Activated CD8-positive, alpha-beta T cell treated with anti-CD3 and anti-CD28 coated beads for 36 hours (primary cell): ENCODE results near the gene TCF7L1. TPM values are rescaled to one million over a fixed set of nuclear protein-coding genes. Genes with fewer than 3 reads are reported as not detected.

Experiments
- ATAC-seq: fragments of 200-7000 bp; cut with Tn5 transposase; one replicate; pipeline ENCODE4 v1.10.0; 2021; ENCODE audit warnings: mild to moderate bottlenecking, moderate library complexity
- CTCF ChIA-PET: fragments of 350-600 bp; sonication (Branson Sonifier 250); formaldehyde crosslinking; loops from one replicate; lab custom pipeline; 2021; ENCODE audit warnings: antibody characterized with exemption; lab: Charles Lee
- POLR2A ChIA-PET: fragments of 350-600 bp; sonication (Branson Sonifier 250); formaldehyde crosslinking; loops from one replicate; lab custom pipeline; 2021; ENCODE audit warnings: antibody characterized with exemption; lab: Charles Lee
- DNase-seq: peaks from one replicate; pipeline ENCODE4 v3.0.0-alpha.2; 2020
- H3K27ac Mint-ChIP-seq: one replicate; pipeline ENCODE4 v1.8.0; 2021; ENCODE audit warnings: mild to moderate bottlenecking, mixed read lengths
- H3K27me3 Mint-ChIP-seq: one replicate; pipeline ENCODE4 v1.8.0; 2021; ENCODE audit warnings: mixed read lengths
- H3K36me3 Mint-ChIP-seq: one replicate; pipeline ENCODE4 v1.8.0; 2021; ENCODE audit warnings: low read depth, mixed read lengths
- H3K4me1 Mint-ChIP-seq: one replicate; pipeline ENCODE4 v1.8.0; 2021; ENCODE audit warnings: low read depth, mixed read lengths
- H3K4me3 Mint-ChIP-seq: one replicate; pipeline ENCODE4 v1.8.0; 2021; ENCODE audit warnings: mild to moderate bottlenecking, moderate library complexity, mixed read lengths
- H3K9me3 Mint-ChIP-seq: one replicate; pipeline ENCODE4 v1.8.0; 2021; ENCODE audit warnings: mixed read lengths
- CTCF ChIP-seq: fragments of 200-600 bp; IDR thresholded peaks from one replicate; pipeline ENCODE4 v1.8.0; 2022; ENCODE audit warnings: antibody characterized with exemption, mild to moderate bottlenecking
- intact Hi-C: fragments of 100-400 bp; cut with micrococcal nuclease; formaldehyde crosslinking; loops from one replicate; pipeline ENCODE4 v1.10.0; 2022
- total RNA-seq, 2 experiments: library from RNA; stranded (reverse); gene quantifications; one replicate each; pipeline ENCODE4 v1.2.3, GENCODE V29; 2021

TCF7L1 gene
- total RNA-seq, 2 experiments from 2014 or later, result not detected

GRCh38 chr2:85177031-85177824 is 44.0 kb downstream of the TCF7L1 start:
- no peak for ATAC-seq
- intact Hi-C loops, result no loop called here
- CTCF ChIA-PET, result interaction anchor here (0.7 kb wide), 1 partner anchor 23 kb away, joined by 3 read pairs; no protein-coding TSS in a partner anchor
- Mint-ChIP-seq H3K4me3 (no peak overlapping the region), H3K4me1 (no peaks in the 10 kb centered on the region), H3K36me3 (no peaks in the 10 kb centered on the region), H3K9me3 (no peaks in the 10 kb centered on the region), H3K27ac (no peak overlapping the region), H3K27me3 (no peaks in the 10 kb centered on the region)
- DNase-seq, result no peak
- TF ChIP-seq CTCF, result no peak
- POLR2A ChIA-PET, result no interaction called here

- CTCF ChIA-PET, result interaction anchor here (0.9 to 1.2 kb wide), 2 partner anchors 112 to 122 kb away, joined by 5 read pairs; no protein-coding TSS in a partner anchor
- no peak overlapping the region for H3K4me3 Mint-ChIP-seq
- intact Hi-C loops, result no loop called here
- DNase-seq (no peak), ATAC-seq (no peak)
- no peaks in the 10 kb centered on the region for H3K27me3 Mint-ChIP-seq
- no peak overlapping the region for H3K27ac Mint-ChIP-seq
- no peaks in the 10 kb centered on the region for H3K4me1 Mint-ChIP-seq
- no peak for TF ChIP-seq CTCF
- no peaks in the 10 kb centered on the region for H3K9me3 Mint-ChIP-seq
- no peaks in the 10 kb centered on the region for H3K36me3 Mint-ChIP-seq
- POLR2A ChIA-PET, result no interaction called here
These were observed 45.0 kb downstream of the TCF7L1 start for GRCh38 chr2:85178154-85178553.

GRCh38 chr2:85178980-85179411 is 45.8 kb downstream of the TCF7L1 start:
- intact Hi-C loops, result no loop called here
- DNase-seq (no peak), ATAC-seq (no peak)
- Mint-ChIP-seq H3K4me3 (no peak overlapping the region), H3K36me3 (no peaks in the 10 kb centered on the region), H3K9me3 (no peaks in the 10 kb centered on the region), H3K4me1 (no peaks in the 10 kb centered on the region), H3K27me3 (no peaks in the 10 kb centered on the region), H3K27ac (no peak overlapping the region)
- ChIA-PET POLR2A (no interaction called here), CTCF (interaction anchor here (1.2 to 2.8 kb wide), 2 partner anchors 8 to 121 kb away, joined by 5 to 8 read pairs; no protein-coding TSS in a partner anchor)
- TF ChIP-seq CTCF, result no peak

- H3K36me3 Mint-ChIP-seq, result no peaks in the 10 kb centered on the region
These were observed 46.3 kb downstream of the TCF7L1 start for GRCh38 chr2:85179541-85179940.

More at GRCh38 chr2:85179541-85179940, 46.3 kb downstream of the TCF7L1 start:
- intact Hi-C loops, result no loop called here
- ChIA-PET POLR2A (interaction anchor here (0.6 kb wide), 1 partner anchor 359 kb away, joined by 3 read pairs; no protein-coding TSS in a partner anchor), CTCF (interaction anchor here (2.8 kb wide), 1 partner anchor 9 kb away, joined by 8 read pairs; no protein-coding TSS in a partner anchor)
- ATAC-seq, result no peak
- Mint-ChIP-seq H3K27ac (no peak overlapping the region), H3K4me1 (no peaks in the 10 kb centered on the region), H3K9me3 (no peaks in the 10 kb centered on the region), H3K4me3 (no peak overlapping the region), H3K27me3 (no peaks in the 10 kb centered on the region)
- DNase-seq, result no peak
- TF ChIP-seq CTCF, result no peak
